HepG2 (cell line): Measurements from ENCODE around the gene DLG3. TPM values are rescaled to one million over a fixed set of nuclear protein-coding genes. Genes with fewer than 3 reads are reported as not detected.

Experiments
- PAF1 ChIP-seq: IDR thresholded peaks from 2 replicates; pipeline ENCODE4 v1.6.1; 2016; ENCODE audit warnings: missing genetic modification reagents, missing compliant biosample characterization
- PAWR ChIP-seq: sonication (generic); formaldehyde crosslinking; IDR thresholded peaks from 2 replicates; pipeline ENCODE4 v1.4.0; 2020; ENCODE audit warnings: missing genetic modification reagents, mild to moderate bottlenecking, borderline replicate concordance
- PAXIP1 ChIP-seq: sonication (generic); formaldehyde crosslinking; conservative IDR thresholded peaks from 2 replicates; pipeline ENCODE4 v1.4.0; 2020; ENCODE audit warnings: mild to moderate bottlenecking, missing genetic modification reagents, moderate library complexity
- ZBTB3 ChIP-seq: sonication (generic); formaldehyde crosslinking; IDR thresholded peaks from 2 replicates; pipeline ENCODE4 v1.4.0; 2020; ENCODE audit warnings: low read depth, mild to moderate bottlenecking, moderate library complexity, missing genetic modification reagents, borderline replicate concordance
- ZNF142 ChIP-seq: sonication (generic); formaldehyde crosslinking; IDR thresholded peaks from 2 replicates; pipeline ENCODE4 v1.4.0; 2020; ENCODE audit warnings: missing genetic modification reagents
- ZSCAN20 ChIP-seq: sonication (generic); formaldehyde crosslinking; IDR thresholded peaks from 2 replicates; pipeline ENCODE4 v1.4.0; 2020; ENCODE audit warnings: missing genetic modification reagents, mild to moderate bottlenecking, borderline replicate concordance
- polyA plus RNA-seq, 8 experiments: library from polyadenylated mRNA; depleted of rRNA in 3 of 8; stranded (reverse) in 7 of 8; unstranded in 1 of 8; fragments of >200 nt; fragmentation: Illumina TruSeq in 4 of 8; extraction: Trizol in 4 of 8; gene quantifications; 2 replicates each; pipeline versions ENCODE4 v1.2.1 to v1.2.3, GENCODE V29; 2011 to 2016; ENCODE audit warnings: low read depth in 4 of 8, missing spikeins in 1 of 8, mixed read lengths in 1 of 8; ENCODE audit not compliant: insufficient read depth in 1 of 8
- total RNA-seq, 5 experiments: library from RNA; depleted of rRNA; stranded (reverse); fragments of >200 nt; fragmentation: Illumina TruSeq; extraction: Trizol; gene quantifications; 2 replicates each; pipeline ENCODE4 v1.2.3, GENCODE V29; 2016; ENCODE audit warnings: low read depth in 1 of 5

Gene DLG3
- total and polyA plus RNA-seq, 2 of the 13 experiments (the other 11 are each of a cell fraction or from before 2014, with no cell fraction given) = 9.9 to 19.4 TPM

- TF ChIP-seq PAXIP1 = no peak
- no peak for TF ChIP-seq ZBTB3 (CRISPR knock-in tag)
- no peak for TF ChIP-seq PAWR (CRISPR knock-in tag)
- TF ChIP-seq ZNF142 (CRISPR knock-in tag) = no peak
- TF ChIP-seq PAF1 (CRISPR knock-in tag) = no peak
- TF ChIP-seq ZSCAN20 (CRISPR knock-in tag) = no peak
These were observed 26.2 kb downstream of the DLG3 start (continued) for GRCh38 chrX:70470850-70471289.
